AG09309 (cell line): ENCODE results near the gene CMIP.

Experiments used
- DNase-seq: peaks from one replicate; pipeline ENCODE4 v3.0.0-alpha.2; 2010; ENCODE audit warnings: low read depth
- H3K4me3 ChIP-seq: 2 replicates; pipeline ENCODE4 v1.5.1; 2011; ENCODE audit warnings: mild to moderate bottlenecking, low read depth, low read length, moderate library complexity; ENCODE audit not compliant: control insufficient read depth
- CTCF ChIP-seq: IDR thresholded peaks from 2 replicates; pipeline ENCODE4 v1.5.1; 2011; ENCODE audit warnings: mild to moderate bottlenecking, low read depth, low read length, inconsistent platforms; ENCODE audit not compliant: insufficient read depth, control insufficient read depth; ENCODE audit errors: missing control alignments

CMIP gene

DNA sequence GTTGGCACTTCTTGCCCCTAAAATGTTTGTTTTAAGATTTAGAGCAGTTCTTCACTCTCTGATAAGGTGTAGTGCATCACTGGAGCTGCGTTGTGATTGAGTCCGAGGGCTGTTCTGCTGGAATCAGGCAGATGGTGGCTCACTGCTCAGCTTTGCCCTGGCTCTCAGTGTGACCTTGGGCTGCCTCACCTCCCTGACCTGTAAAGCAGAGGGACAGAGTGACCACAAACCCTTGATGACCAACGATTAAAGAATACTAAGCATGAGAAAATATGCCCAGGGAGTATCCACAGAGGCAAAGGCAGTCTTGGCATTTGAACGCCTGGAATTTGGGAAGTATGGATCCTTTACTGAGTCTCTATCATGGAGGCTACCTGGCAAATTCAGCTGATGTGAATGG, 18.1 kb downstream of the CMIP start:
- no peak for DNase-seq
- TF ChIP-seq CTCF = no peak
- H3K4me3 ChIP-seq = no peak overlapping the region

DNA sequence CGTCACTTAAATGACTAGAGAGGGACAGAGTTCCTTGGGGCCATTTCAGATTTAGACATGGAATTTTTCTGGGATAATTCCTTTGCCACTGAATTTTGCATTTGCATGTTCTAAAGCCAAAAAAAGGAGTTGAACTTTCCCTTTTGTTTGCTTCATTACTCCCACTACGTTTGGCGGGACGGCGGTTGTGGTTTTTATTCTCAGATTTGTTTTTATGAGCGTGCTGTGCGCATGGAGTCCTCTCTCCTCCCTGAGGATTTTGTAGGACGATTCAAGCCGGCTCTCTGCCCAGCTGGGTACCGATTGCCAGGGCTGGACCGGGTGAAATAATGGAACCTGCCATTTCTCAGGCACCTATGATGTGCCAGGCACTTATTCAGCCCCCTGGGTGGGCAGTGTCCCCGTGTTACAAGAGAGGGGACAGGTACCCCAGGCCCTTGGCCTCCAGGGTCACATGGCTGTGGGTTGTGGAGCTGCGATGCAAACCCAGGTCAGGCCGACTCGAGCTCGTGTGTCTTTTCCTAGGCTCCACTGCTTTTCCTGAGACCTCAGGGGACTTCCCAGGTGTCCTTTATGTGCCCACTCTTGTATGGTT, 18.8 kb downstream of the CMIP start:
- TF ChIP-seq CTCF = no peak
- no peak for DNase-seq
- no peak overlapping the region for H3K4me3 ChIP-seq

DNA sequence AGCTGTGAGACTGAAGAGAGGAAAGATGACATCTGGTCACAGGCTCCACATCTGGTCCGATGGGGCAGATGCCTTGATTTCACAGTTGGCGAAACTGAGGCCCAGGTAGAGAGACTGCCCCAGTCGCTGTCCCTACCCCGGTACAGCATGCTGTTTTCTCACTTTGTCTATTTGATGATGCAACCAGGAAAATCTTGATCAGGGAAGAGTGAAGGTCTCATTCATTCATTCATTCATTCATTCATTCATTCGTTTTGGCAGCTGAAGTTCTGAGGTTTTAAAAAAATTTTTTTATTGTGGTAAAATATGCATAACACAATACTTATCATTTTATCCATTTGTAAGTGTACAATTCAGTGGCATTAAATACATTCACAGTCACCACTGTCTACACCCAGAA, 19.7 kb downstream of the CMIP start:
- no peak overlapping the region for H3K4me3 ChIP-seq
- DNase-seq = no peak
- TF ChIP-seq CTCF = no peak

- no peak overlapping the region for H3K4me3 ChIP-seq
- no peak for TF ChIP-seq CTCF
- no peak for DNase-seq
Observed at GRCh38 chr16:81465375-81465943, 20.9 kb downstream of the CMIP start.

- no peak for DNase-seq
- TF ChIP-seq CTCF = no peak
- H3K4me3 ChIP-seq = no peak overlapping the region
Observed at GRCh38 chr16:81466356-81466980, 21.9 kb downstream of the CMIP start.

DNA sequence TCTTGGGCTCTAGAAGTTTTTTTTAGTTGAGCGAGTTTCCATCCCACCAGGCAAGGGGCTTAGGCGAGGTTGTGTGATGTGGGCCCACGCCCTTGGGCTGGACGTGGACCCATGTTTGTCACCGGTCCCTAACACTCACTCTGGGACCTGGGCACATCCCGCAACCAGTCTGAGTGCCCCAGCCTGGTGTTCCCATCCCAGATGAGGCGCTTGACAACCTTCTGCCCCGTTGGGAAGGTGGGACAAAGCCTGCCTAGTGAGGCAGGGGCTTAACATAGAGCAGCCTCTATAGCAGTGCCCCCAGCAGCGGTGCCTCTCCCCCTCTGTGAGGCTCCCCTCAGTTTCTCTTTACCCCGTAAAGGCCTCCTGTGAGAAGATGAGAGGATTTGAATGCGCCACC, 22.5 kb downstream of the CMIP start:
- H3K4me3 ChIP-seq = no peak overlapping the region
- DNase-seq = no peak
- TF ChIP-seq CTCF = no peak
